Bladder microvascular endothelial cell (primary cell): ENCODE results near the gene GIT1. TPM values are rescaled to one million over a fixed set of nuclear protein-coding genes. Genes with fewer than 3 reads are reported as not detected.

ENCODE experiments used
- total RNA-seq: library from RNA; depleted of rRNA; stranded (reverse); fragments of >200 nt; gene quantifications from 2 replicates; pipeline ENCODE4 v1.2.3, GENCODE V29; 2014

The GIT1 gene, protein sequence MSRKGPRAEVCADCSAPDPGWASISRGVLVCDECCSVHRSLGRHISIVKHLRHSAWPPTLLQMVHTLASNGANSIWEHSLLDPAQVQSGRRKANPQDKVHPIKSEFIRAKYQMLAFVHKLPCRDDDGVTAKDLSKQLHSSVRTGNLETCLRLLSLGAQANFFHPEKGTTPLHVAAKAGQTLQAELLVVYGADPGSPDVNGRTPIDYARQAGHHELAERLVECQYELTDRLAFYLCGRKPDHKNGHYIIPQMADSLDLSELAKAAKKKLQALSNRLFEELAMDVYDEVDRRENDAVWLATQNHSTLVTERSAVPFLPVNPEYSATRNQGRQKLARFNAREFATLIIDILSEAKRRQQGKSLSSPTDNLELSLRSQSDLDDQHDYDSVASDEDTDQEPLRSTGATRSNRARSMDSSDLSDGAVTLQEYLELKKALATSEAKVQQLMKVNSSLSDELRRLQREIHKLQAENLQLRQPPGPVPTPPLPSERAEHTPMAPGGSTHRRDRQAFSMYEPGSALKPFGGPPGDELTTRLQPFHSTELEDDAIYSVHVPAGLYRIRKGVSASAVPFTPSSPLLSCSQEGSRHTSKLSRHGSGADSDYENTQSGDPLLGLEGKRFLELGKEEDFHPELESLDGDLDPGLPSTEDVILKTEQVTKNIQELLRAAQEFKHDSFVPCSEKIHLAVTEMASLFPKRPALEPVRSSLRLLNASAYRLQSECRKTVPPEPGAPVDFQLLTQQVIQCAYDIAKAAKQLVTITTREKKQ
- 32.2 and 63.2 TPM in 2 replicates for total RNA-seq

GRCh38 chr17:29589524-29590410, at the start of gene GIT1:
Gene GIT1 (minus strand): TSS chr17:29589648. CDS start chr17:29589378, 270 bp downstream.

DNA sequence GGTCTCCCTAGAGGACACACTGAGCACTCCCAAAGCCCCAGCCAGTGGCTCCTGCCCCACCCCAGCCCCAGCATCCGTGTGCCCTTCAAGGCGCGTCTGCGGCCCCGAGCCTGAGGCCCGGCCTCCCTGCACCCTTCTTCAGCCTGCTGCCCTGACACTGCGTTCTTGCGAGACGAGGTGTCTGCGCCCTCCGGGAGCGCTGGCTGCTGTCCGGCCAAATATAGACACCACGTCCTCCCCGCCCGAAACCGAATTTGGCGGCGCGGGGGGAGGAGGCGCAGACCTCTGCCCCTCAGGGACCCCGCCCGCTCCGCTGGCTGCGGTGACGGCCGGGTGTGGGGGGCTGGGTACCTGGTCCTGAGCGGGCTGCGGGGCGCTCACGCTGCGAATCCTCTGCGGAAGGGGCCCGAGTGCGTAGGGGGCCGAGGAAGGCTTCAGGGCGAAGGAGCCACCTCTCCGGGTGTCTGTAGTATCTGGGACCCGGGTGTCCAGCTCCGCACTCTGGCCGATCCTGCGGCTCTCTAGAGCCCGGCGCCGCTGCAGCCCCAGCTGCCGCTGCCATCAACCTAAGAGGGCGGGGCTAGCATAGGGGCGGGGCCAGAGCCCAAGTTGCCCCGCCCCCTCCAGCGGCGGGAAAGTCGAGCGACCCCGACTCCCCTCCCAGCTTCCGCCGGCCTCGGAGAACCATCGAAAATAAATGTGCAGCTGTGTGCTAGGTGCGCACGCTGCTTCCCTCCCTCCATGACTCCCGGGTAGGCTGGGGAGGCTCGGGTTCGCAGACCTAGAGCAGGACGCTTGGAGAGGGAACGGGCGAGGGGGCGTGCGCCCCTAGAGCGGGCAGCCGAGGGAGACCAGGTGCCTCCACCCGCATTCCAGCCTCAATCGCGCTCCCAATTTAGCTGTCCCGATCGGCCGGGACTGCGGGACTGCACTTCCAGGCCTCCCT, 33.2 kb upstream of the GIT1 start, which contains the start of gene CORO6:
Gene CORO6, minus strand, starts transcription at position 576 of the 946 bp plus-strand sequence. CDS start 1,491 bp downstream, outside the sequence.

GRCh38 chr17:29592850-29593551, 3.6 kb upstream of the GIT1 start, which contains the start of gene ANKRD13B:
Gene ANKRD13B (plus strand): TSS chr17:29593132. CDS start chr17:29593622, 490 bp downstream.

DNA sequence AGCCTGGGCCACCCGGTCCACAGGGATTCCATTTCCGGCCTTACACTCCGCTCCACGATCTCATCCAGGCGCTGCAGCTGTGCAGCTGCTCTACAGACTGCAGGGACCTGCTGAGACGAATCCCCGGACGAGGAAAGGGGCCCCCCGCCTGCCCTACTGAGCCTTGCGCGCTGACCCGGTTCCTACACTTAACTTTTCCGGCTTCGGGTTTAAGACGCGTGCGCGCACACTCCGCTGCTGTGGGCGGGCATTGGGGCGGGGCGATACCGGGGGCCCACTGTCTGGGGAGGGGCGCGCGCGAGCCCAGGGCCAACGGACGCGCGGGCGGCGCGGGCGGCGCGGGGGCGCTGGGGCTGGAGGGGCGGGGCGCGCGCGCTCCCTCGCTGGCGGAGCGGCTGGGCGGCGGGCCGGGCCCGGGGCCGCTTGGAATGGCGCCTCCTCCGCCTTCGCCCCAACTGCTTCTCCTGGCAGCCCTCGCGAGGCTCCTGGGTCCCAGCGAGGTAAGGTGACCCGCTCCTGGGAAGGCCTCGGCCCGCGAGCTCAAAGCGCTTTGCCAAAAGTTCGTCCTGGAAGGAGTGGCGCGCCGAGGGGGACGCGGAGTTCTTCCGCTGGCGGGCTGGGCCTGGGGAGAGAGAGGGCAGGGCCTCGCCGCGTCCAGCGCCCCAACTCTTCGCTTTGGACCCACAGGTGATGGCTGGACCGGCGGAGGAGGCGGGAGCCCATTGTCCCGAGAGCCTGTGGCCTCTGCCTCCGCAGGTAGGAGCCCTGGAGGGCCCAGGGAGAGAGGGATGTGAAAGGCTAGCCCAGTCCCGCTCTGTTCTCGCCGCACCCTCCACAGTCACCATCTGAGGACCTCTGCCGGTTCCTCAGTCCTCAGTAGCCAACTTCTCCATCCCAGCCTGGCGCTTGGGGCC, 20.9 kb downstream of the GIT1 start, which contains the start of gene TP53I13:
Gene TP53I13, plus strand, starts transcription at position 371 of the 914 bp plus-strand sequence. Its CDS starts 58 bp downstream, at position 429.

GRCh38 chr17:29566473-29567303, 22.8 kb downstream of the GIT1 start, which contains the start of gene ABHD15:
Gene ABHD15 (minus strand): TSS chr17:29567037. CDS start chr17:29566966, 71 bp downstream.

Other genes starting within 250 kb of the GIT1 start
- 34.3 and 74.1 TPM in 2 replicates for gene TAOK1, start 199.3 kb downstream of the GIT1 start, total RNA-seq
- gene ABHD15, start 22.6 kb downstream of the GIT1 start, total RNA-seq: 4.4 and 6.7 TPM in 2 replicates
- gene TP53I13, start 20.9 kb downstream of the GIT1 start, total RNA-seq: 25.9 and 30.8 TPM in 2 replicates
- gene ANKRD13B, start 3.5 kb upstream of the GIT1 start, total RNA-seq: 3.1 and 9.1 TPM in 2 replicates
- 1.1 and 2.5 TPM in 2 replicates for gene CORO6, start 33.3 kb upstream of the GIT1 start, total RNA-seq